ENCODE measurements around the gene MBNL3.

The MBNL3 gene

GRCh38 chrX:132443196-132444135, 45.4 kb downstream of the MBNL3 start:
- Histone ChIP-seq H3K9ac (ENCODE audit: insufficient read length) (no peak overlapping the region), H3K27ac (no peak overlapping the region), H3K36me3 (ENCODE audit: insufficient read depth, low read length) (no peaks in the 10 kb centered on the region), H3K9me3 (ENCODE audit: low read depth, low read length) (no peaks in the 10 kb centered on the region), H3K4me3 (no peak overlapping the region)
- no peak for DNase-seq (ENCODE audit: low read depth, low spot score)
- TF ChIP-seq FOXP2 (optimal IDR thresholded peaks at IDR 0.05; ENCODE audit: control extremely low read depth, extremely low read length, insufficient read depth) (no peak), EZH2 (IDR thresholded peaks at IDR 0.05) (no peak), POLR2AphosphoS5 (IDR thresholded peaks at IDR 0.05; ENCODE audit: borderline replicate concordance, low read depth, low read length) (no peak)

- H3K9me3 ChIP-seq (ENCODE audit: low read depth, low read length) = no peaks in the 10 kb centered on the region
- no peak for DNase-seq (ENCODE audit: low read depth, low spot score)
- no peak overlapping the region for H3K27ac ChIP-seq
- no peak overlapping the region for H3K9ac ChIP-seq (ENCODE audit: insufficient read length)
- no peak overlapping the region for H3K4me3 ChIP-seq
- TF ChIP-seq EZH2 (IDR thresholded peaks at IDR 0.05) (no peak), POLR2AphosphoS5 (IDR thresholded peaks at IDR 0.05; ENCODE audit: borderline replicate concordance, low read depth, low read length) (no peak), FOXP2 (optimal IDR thresholded peaks at IDR 0.05; ENCODE audit: control extremely low read depth, extremely low read length, insufficient read depth) (no peak)
- no peaks in the 10 kb centered on the region for H3K36me3 ChIP-seq (ENCODE audit: insufficient read depth, low read length)
Measured at GRCh38 chrX:132442691-132443090, 46.1 kb downstream of the MBNL3 start.

GRCh38 chrX:132435222-132435621, 53.6 kb downstream of the MBNL3 start:
- Histone ChIP-seq H3K36me3 (ENCODE audit: insufficient read depth, low read length) (no peaks in the 10 kb centered on the region), H3K9me3 (ENCODE audit: low read depth, low read length) (no peaks in the 10 kb centered on the region), H3K4me3 (no peak overlapping the region), H3K27ac (no peak overlapping the region), H3K9ac (ENCODE audit: insufficient read length) (no peak overlapping the region)
- no peak for DNase-seq (ENCODE audit: low read depth, low spot score)
- TF ChIP-seq FOXP2 (optimal IDR thresholded peaks at IDR 0.05; ENCODE audit: control extremely low read depth, extremely low read length, insufficient read depth) (no peak), EZH2 (IDR thresholded peaks at IDR 0.05) (no peak), POLR2AphosphoS5 (IDR thresholded peaks at IDR 0.05; ENCODE audit: borderline replicate concordance, low read depth, low read length) (no peak)

GRCh38 chrX:132433551-132433950, 55.3 kb downstream of the MBNL3 start:
- no peak for DNase-seq (ENCODE audit: low read depth, low spot score)
- Histone ChIP-seq H3K9ac (ENCODE audit: insufficient read length) (no peak overlapping the region), H3K36me3 (ENCODE audit: insufficient read depth, low read length) (no peaks in the 10 kb centered on the region), H3K9me3 (ENCODE audit: low read depth, low read length) (no peaks in the 10 kb centered on the region), H3K4me3 (no peak overlapping the region), H3K27ac (no peak overlapping the region)
- TF ChIP-seq FOXP2 (optimal IDR thresholded peaks at IDR 0.05; ENCODE audit: control extremely low read depth, extremely low read length, insufficient read depth) (no peak), POLR2AphosphoS5 (IDR thresholded peaks at IDR 0.05; ENCODE audit: borderline replicate concordance, low read depth, low read length) (no peak), EZH2 (IDR thresholded peaks at IDR 0.05) (no peak)

- Histone ChIP-seq H3K9me3 (ENCODE audit: low read depth, low read length) (no peaks in the 10 kb centered on the region), H3K9ac (ENCODE audit: insufficient read length) (no peak overlapping the region), H3K36me3 (ENCODE audit: insufficient read depth, low read length) (no peaks in the 10 kb centered on the region), H3K27ac (no peak overlapping the region), H3K4me3 (no peak overlapping the region)
- TF ChIP-seq EZH2 (IDR thresholded peaks at IDR 0.05) = no peak
- DNase-seq (ENCODE audit: low read depth, low spot score) = no peak
Measured at GRCh38 chrX:132433001-132433400, 55.8 kb downstream of the MBNL3 start.

- Histone ChIP-seq H3K4me3 (no peak overlapping the region), H3K9me3 (ENCODE audit: low read depth, low read length) (no peaks in the 10 kb centered on the region), H3K36me3 (ENCODE audit: insufficient read depth, low read length) (no peaks in the 10 kb centered on the region), H3K27ac (no peak overlapping the region), H3K9ac (ENCODE audit: insufficient read length) (no peak overlapping the region)
- TF ChIP-seq EZH2 (IDR thresholded peaks at IDR 0.05) (no peak), POLR2AphosphoS5 (IDR thresholded peaks at IDR 0.05; ENCODE audit: borderline replicate concordance, low read depth, low read length) (no peak), FOXP2 (optimal IDR thresholded peaks at IDR 0.05; ENCODE audit: control extremely low read depth, extremely low read length, insufficient read depth) (no peak)
- no peak for DNase-seq (ENCODE audit: low read depth, low spot score)
Measured at GRCh38 chrX:132428896-132429295, 59.9 kb downstream of the MBNL3 start.

- Histone ChIP-seq H3K27ac (no peak overlapping the region), H3K9me3 (ENCODE audit: low read depth, low read length) (no peaks in the 10 kb centered on the region), H3K4me3 (no peak overlapping the region), H3K36me3 (ENCODE audit: insufficient read depth, low read length) (no peaks in the 10 kb centered on the region), H3K9ac (ENCODE audit: insufficient read length) (no peak overlapping the region)
- no peak for DNase-seq (ENCODE audit: low read depth, low spot score)
- TF ChIP-seq POLR2AphosphoS5 (IDR thresholded peaks at IDR 0.05; ENCODE audit: borderline replicate concordance, low read depth, low read length) = no peak
- no peak for TF ChIP-seq EZH2 (IDR thresholded peaks at IDR 0.05)
- no peak for TF ChIP-seq FOXP2 (optimal IDR thresholded peaks at IDR 0.05; ENCODE audit: control extremely low read depth, extremely low read length, insufficient read depth)
Measured at GRCh38 chrX:132426695-132427281, 62.0 kb downstream of the MBNL3 start.

GRCh38 chrX:132425744-132426318, 63.0 kb downstream of the MBNL3 start:
- TF ChIP-seq FOXP2 (optimal IDR thresholded peaks at IDR 0.05; ENCODE audit: control extremely low read depth, extremely low read length, insufficient read depth) = no peak
- TF ChIP-seq EZH2 (IDR thresholded peaks at IDR 0.05) = no peak
- no peak for TF ChIP-seq POLR2AphosphoS5 (IDR thresholded peaks at IDR 0.05; ENCODE audit: borderline replicate concordance, low read depth, low read length)
- Histone ChIP-seq H3K9ac (ENCODE audit: insufficient read length) (no peak overlapping the region), H3K4me3 (no peak overlapping the region), H3K9me3 (ENCODE audit: low read depth, low read length) (no peaks in the 10 kb centered on the region), H3K36me3 (ENCODE audit: insufficient read depth, low read length) (no peaks in the 10 kb centered on the region), H3K27ac (no peak overlapping the region)
- DNase-seq (ENCODE audit: low read depth, low spot score) = no peak
